GM12801 (cell line): ENCODE results near the gene POU2F1.

ENCODE experiments used
- CTCF ChIP-seq: IDR thresholded peaks from one replicate; pipeline ENCODE4 v1.5.1; 2011; ENCODE audit warnings: control low read depth; ENCODE audit not compliant: insufficient read length; ENCODE audit errors: extremely low read depth

Gene POU2F1

GRCh38 chr1:167467752-167468151, 247.1 kb downstream of the POU2F1 start:
- TF ChIP-seq CTCF: no peak

GRCh38 chr1:167469280-167469965, 248.7 kb downstream of the POU2F1 start:
- no peak for TF ChIP-seq CTCF

- no peak for TF ChIP-seq CTCF
These were observed 250.9 kb downstream of the POU2F1 start for GRCh38 chr1:167471568-167471967.

GRCh38 chr1:167472752-167473521, 252.3 kb downstream of the POU2F1 start:
- no peak for TF ChIP-seq CTCF

- no peak for TF ChIP-seq CTCF
These were observed 253.1 kb downstream of the POU2F1 start for GRCh38 chr1:167473761-167474160.

GRCh38 chr1:167474191-167474641, 253.5 kb downstream of the POU2F1 start:
- TF ChIP-seq CTCF: no peak

GRCh38 chr1:167476061-167476460, 255.4 kb downstream of the POU2F1 start:
- no peak for TF ChIP-seq CTCF
